Caco-2 (cell line): ENCODE measurements around the gene SETD1B. TPM values are rescaled to one million over a fixed set of nuclear protein-coding genes. Genes with fewer than 3 reads are reported as not detected.
"Not testable (repeated sequence)": the region's sequence is repeated elsewhere in the genome, so short reads cannot be mapped to it uniquely, and the experiment has no call there.

Source experiments
- BruUV-seq: library from RNA; stranded (reverse); fragments of 400-500 nt; replicated peaks from 2 replicates; lab custom pipeline; 2021; lab: Mats Ljungman, UMichigan
- CTCF ChIA-PET: fragments of 300-600 bp; sonication (Branson Sonifier 250); formaldehyde crosslinking; loops from one replicate; lab custom pipeline; 2022; ENCODE audit warnings: antibody characterized with exemption; lab: Charles Lee
- POLR2A ChIA-PET: fragments of 300-600 bp; sonication (Branson Sonifier 250); formaldehyde crosslinking; loops from one replicate; lab custom pipeline; 2022; ENCODE audit warnings: antibody characterized with exemption; lab: Charles Lee
- DNase-seq, 2 experiments: peaks; one replicate each; pipeline versions ENCODE4 v3.0.0 to v3.0.0-alpha.2; 2020 to 2022
- H3K27me3 ChIP-seq: replicated peaks from 2 replicates; pipeline ENCODE4 v1.6.0; 2011; ENCODE audit warnings: low read length; ENCODE audit not compliant: control insufficient read depth, insufficient read depth
- H3K36me3 ChIP-seq: 2 replicates; pipeline ENCODE4 v1.5.1; 2011; ENCODE audit warnings: low read length; ENCODE audit not compliant: control insufficient read depth, insufficient read depth
- H3K4me1 ChIP-seq: fragments of 250-450 bp; sonication (Bioruptor Pico); 2 replicates; pipeline ENCODE4 v1.5.1; 2020; ENCODE audit warnings: mild to moderate bottlenecking
- H3K4me3 ChIP-seq: 2 replicates; pipeline ENCODE4 v1.5.1; 2011; ENCODE audit warnings: low read depth, mild to moderate bottlenecking, control low read depth, low read length
- H3K9me3 ChIP-seq: fragments of 250-450 bp; sonication (Bioruptor Pico); 2 replicates; pipeline ENCODE4 v1.5.1; 2020; ENCODE audit warnings: mild to moderate bottlenecking, moderate library complexity
- H3K27ac Mint-ChIP-seq: one replicate; pipeline ENCODE4 v1.8.0; 2022; ENCODE audit warnings: mixed read lengths; ENCODE audit not compliant: unreplicated experiment
- H3K27me3 Mint-ChIP-seq: one replicate; pipeline ENCODE4 v1.8.0; 2022; ENCODE audit warnings: mixed read lengths; ENCODE audit not compliant: insufficient read depth, unreplicated experiment
- H3K36me3 Mint-ChIP-seq: one replicate; pipeline ENCODE4 v1.8.0; 2022; ENCODE audit warnings: mild to moderate bottlenecking, mixed read lengths; ENCODE audit not compliant: insufficient read depth, unreplicated experiment
- H3K4me1 Mint-ChIP-seq: one replicate; pipeline ENCODE4 v1.8.0; 2022; ENCODE audit warnings: low read depth, mixed read lengths; ENCODE audit not compliant: unreplicated experiment
- H3K4me3 Mint-ChIP-seq: one replicate; pipeline ENCODE4 v1.8.0; 2022; ENCODE audit warnings: mild to moderate bottlenecking, moderate library complexity, mixed read lengths; ENCODE audit not compliant: unreplicated experiment
- H3K9me3 Mint-ChIP-seq: one replicate; pipeline ENCODE4 v1.8.0; 2022; ENCODE audit warnings: mixed read lengths; ENCODE audit not compliant: unreplicated experiment
- intact Hi-C: fragments of 100-400 bp; cut with micrococcal nuclease; formaldehyde crosslinking; loops from one replicate; pipeline ENCODE4 v1.10.0; 2022; ENCODE audit not compliant: unreplicated experiment
- total RNA-seq: library from RNA; stranded (reverse); gene quantifications from 2 replicates; pipeline ENCODE4 v1.2.3, GENCODE V29; 2022
- TF ChIP-seq, protein P1 (sequence below), 2 experiments: fragments of 200-600 bp in 1 of 2; IDR thresholded peaks; 1 replicate in 1 of 2; 2 replicates in 1 of 2; pipeline versions ENCODE4 v1.5.1 to v1.8.0; 2011 to 2022; ENCODE audit warnings: antibody characterized with exemption in 1 of 2, control low read depth in 1 of 2, inconsistent platforms in 1 of 2, low read depth in 1 of 2, low read length in 1 of 2, mild to moderate bottlenecking in 1 of 2, moderate library complexity in 1 of 2; ENCODE audit not compliant: insufficient read depth in 1 of 2, severe bottlenecking in 1 of 2, unreplicated experiment in 1 of 2

SETD1B gene
- total RNA-seq, 1 experiment from 2014 or later: 16.8 TPM

DNA sequence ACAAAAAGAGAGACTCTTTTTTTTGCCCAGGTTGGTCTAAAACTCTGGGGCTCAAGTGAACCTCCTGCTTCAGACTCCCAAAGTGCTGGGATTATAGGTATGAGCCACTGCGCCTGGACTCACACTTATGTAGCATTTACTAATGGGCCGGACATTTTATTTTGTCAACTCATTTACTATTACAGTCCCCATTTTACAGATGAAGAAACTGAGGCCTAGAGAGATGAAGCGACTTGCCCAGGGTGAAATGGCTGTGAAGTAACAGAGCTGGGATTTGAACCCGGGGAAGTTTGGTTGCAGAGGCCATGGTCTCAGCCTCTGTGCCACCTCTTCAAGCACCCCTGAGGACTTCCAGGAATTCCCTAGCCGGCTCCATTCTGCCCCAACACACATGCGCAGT lies 45.4 kb downstream of the SETD1B start:
- Mint-ChIP-seq H3K4me3 (no peak overlapping the region), H3K27me3 (no peaks in the 10 kb centered on the region), H3K9me3 (no peaks in the 10 kb centered on the region), H3K36me3 (peaks cover 4% of the 10 kb centered on the region), H3K27ac (no peak overlapping the region), H3K4me1 (no peaks in the 10 kb centered on the region)
- H3K4me1 ChIP-seq: no peaks in the 10 kb centered on the region
- no peak for DNase-seq
- TF ChIP-seq, protein P1, sequence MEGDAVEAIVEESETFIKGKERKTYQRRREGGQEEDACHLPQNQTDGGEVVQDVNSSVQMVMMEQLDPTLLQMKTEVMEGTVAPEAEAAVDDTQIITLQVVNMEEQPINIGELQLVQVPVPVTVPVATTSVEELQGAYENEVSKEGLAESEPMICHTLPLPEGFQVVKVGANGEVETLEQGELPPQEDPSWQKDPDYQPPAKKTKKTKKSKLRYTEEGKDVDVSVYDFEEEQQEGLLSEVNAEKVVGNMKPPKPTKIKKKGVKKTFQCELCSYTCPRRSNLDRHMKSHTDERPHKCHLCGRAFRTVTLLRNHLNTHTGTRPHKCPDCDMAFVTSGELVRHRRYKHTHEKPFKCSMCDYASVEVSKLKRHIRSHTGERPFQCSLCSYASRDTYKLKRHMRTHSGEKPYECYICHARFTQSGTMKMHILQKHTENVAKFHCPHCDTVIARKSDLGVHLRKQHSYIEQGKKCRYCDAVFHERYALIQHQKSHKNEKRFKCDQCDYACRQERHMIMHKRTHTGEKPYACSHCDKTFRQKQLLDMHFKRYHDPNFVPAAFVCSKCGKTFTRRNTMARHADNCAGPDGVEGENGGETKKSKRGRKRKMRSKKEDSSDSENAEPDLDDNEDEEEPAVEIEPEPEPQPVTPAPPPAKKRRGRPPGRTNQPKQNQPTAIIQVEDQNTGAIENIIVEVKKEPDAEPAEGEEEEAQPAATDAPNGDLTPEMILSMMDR (IDR thresholded peaks at IDR 0.05; ENCODE audit: insufficient read depth in 1 of 2, low read depth in 1 of 2, low read length in 1 of 2, severe bottlenecking in 1 of 2, unreplicated experiment in 1 of 2): no peak
- H3K9me3 ChIP-seq: no peaks in the 10 kb centered on the region
- BruUV-seq: no TSS peak
- ChIA-PET CTCF (no interaction called here), POLR2A (no interaction called here)
- no peak overlapping the region for H3K4me3 ChIP-seq
- H3K36me3 ChIP-seq: no peaks in the 10 kb centered on the region
- no peaks in the 10 kb centered on the region for H3K27me3 ChIP-seq
- intact Hi-C loops: no loop called here

DNA sequence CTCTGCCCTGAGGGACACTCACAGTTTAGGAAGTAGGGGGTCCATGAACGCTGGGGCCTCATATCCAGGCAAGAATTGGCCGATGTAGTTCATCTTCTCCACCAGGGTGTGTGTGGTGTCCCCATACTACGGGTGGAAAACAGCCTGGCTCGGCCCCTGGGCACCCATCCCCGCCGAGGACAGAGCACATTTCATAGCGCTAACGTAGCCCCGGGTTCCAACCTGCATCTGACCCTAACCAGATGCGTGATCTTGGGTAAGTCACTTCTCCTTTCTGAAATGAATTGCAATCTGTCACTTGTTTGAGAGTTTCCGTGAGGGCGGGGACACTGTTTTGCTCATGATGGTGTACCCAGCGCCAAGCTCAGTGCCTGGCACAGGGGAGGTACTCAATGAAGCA lies 45.9 kb downstream of the SETD1B start:
- CTCF ChIA-PET: no interaction called here
- H3K36me3 Mint-ChIP-seq: peaks cover 4% of the 10 kb centered on the region

DNA sequence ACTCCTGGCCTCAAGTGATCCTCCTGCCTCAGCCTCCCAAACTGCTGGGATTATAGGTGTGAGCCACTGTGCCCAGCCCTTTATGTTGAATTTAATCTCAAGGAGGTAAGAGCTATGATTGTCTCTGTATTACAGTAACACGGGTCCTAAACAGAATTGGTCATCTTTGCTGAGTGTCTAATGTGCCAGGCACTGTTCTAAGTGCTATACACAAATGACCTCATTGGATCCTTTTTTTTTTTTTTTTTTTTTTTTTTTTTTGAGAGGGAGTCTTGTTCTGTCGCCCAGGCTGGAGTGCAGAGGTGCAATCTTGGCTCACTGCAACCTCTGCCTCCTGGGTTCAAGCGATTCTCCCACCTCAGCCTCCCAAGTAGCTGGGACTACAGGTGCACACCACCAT lies 48.6 kb downstream of the SETD1B start:
- H3K36me3 ChIP-seq, H3K4me1 ChIP-seq, DNase-seq, H3K4me3 ChIP-seq, H3K36me3 Mint-ChIP-seq, H3K27ac Mint-ChIP-seq, H3K9me3 Mint-ChIP-seq, BruUV-seq, H3K4me3 Mint-ChIP-seq, H3K27me3 Mint-ChIP-seq, intact Hi-C loops, CTCF ChIA-PET, H3K4me1 Mint-ChIP-seq, H3K9me3 ChIP-seq, H3K27me3 ChIP-seq: not testable (repeated sequence)
- POLR2A ChIA-PET: interaction anchor here (0.7 kb wide), 1 partner anchor 36 kb away, joined by 9 read pairs; no protein-coding TSS in a partner anchor

More for the DNA sequence above, 45.9 kb downstream of the SETD1B start:
- intact Hi-C loops: no loop called here
- Mint-ChIP-seq H3K27me3 (no peaks in the 10 kb centered on the region), H3K27ac (no peak overlapping the region), H3K4me1 (no peaks in the 10 kb centered on the region), H3K4me3 (no peak overlapping the region), H3K9me3 (no peaks in the 10 kb centered on the region)
- Histone ChIP-seq H3K4me1 (no peaks in the 10 kb centered on the region), H3K27me3 (no peaks in the 10 kb centered on the region), H3K4me3 (no peak overlapping the region), H3K36me3 (no peaks in the 10 kb centered on the region), H3K9me3 (no peaks in the 10 kb centered on the region)
- TF ChIP-seq, protein P1 (IDR thresholded peaks at IDR 0.05; ENCODE audit: insufficient read depth in 1 of 2, low read depth in 1 of 2, low read length in 1 of 2, severe bottlenecking in 1 of 2, unreplicated experiment in 1 of 2): no peak
- no peak for DNase-seq
- no TSS peak for BruUV-seq
- POLR2A ChIA-PET: no interaction called here
